Neural cell (in vitro differentiated cells): ENCODE results near the gene TFB2M. TPM values are rescaled to one million over a fixed set of nuclear protein-coding genes. Genes with fewer than 3 reads are reported as not detected.
"Not testable (repeated sequence)": the region's sequence is repeated elsewhere in the genome, so short reads cannot be mapped to it uniquely, and the experiment has no call there.

ENCODE experiments used
- H2AFZ ChIP-seq: fragments of 200-600, 300-800 bp; sonication (generic), shearing (Covaris generic); 2 replicates; pipeline ENCODE4 v1.6.0; 2014; ENCODE audit warnings: low read depth, mild to moderate bottlenecking, antibody characterized with exemption, low read length, moderate library complexity
- H3F3A ChIP-seq: fragments of 200-600 bp; shearing (Covaris generic); 2 replicates; pipeline ENCODE4 v1.6.1; 2016; ENCODE audit warnings: mild to moderate bottlenecking, moderate library complexity, mixed read lengths, antibody characterized with exemption, low read length; ENCODE audit not compliant: insufficient read depth, poor library complexity, severe bottlenecking
- H3K27ac ChIP-seq: fragments of 200-600, 300-800 bp; sonication (generic), shearing (Covaris generic); 2 replicates; pipeline ENCODE4 v1.5.1; 2014; ENCODE audit warnings: mild to moderate bottlenecking, low read length, moderate library complexity
- H3K27me3 ChIP-seq: fragments of 300-800, 200-600 bp; sonication (generic), shearing (Covaris generic); 2 replicates; pipeline ENCODE4 v1.6.0; 2014; ENCODE audit warnings: mild to moderate bottlenecking, low read depth, low read length, moderate library complexity; ENCODE audit not compliant: insufficient read depth
- H3K36me3 ChIP-seq: fragments of 300-800, 200-600 bp; sonication (generic), shearing (Covaris generic); 2 replicates; pipeline ENCODE4 v1.5.1; 2014; ENCODE audit warnings: mild to moderate bottlenecking, antibody characterized with exemption, low read length, moderate library complexity; ENCODE audit not compliant: insufficient read depth
- H3K4me2 ChIP-seq: fragments of 300-800, 200-600 bp; sonication (generic), shearing (Covaris generic); 2 replicates; pipeline ENCODE4 v1.6.0; 2014; ENCODE audit warnings: mild to moderate bottlenecking, low read length
- H3K4me3 ChIP-seq: fragments of 300-800, 200-600 bp; sonication (generic), shearing (Covaris generic); 2 replicates; pipeline ENCODE4 v1.5.1; 2014; ENCODE audit warnings: mild to moderate bottlenecking, low read length, moderate library complexity
- H3K79me2 ChIP-seq: fragments of 200-600 bp; shearing (Covaris generic); replicated peaks from 2 replicates; pipeline ENCODE4 v1.6.0; 2014; ENCODE audit warnings: mild to moderate bottlenecking, low read length, moderate library complexity; ENCODE audit not compliant: insufficient read depth
- H3K9ac ChIP-seq: fragments of 300-800, 200-600 bp; sonication (generic), shearing (Covaris generic); 2 replicates; pipeline ENCODE4 v1.6.1; 2016; ENCODE audit warnings: mild to moderate bottlenecking, low read length, mixed read lengths
- H3K9me2 ChIP-seq: fragments of 200-600 bp; shearing (Covaris generic); 2 replicates; pipeline ENCODE4 v1.6.1; 2016; ENCODE audit warnings: mild to moderate bottlenecking, low read length, mixed read lengths; ENCODE audit not compliant: insufficient read depth
- H3K9me3 ChIP-seq: fragments of 200-600, 300-800 bp; sonication (generic), shearing (Covaris generic); 2 replicates; pipeline ENCODE4 v1.6.1; 2016; ENCODE audit warnings: mild to moderate bottlenecking, mixed run types, low read length, moderate library complexity, mixed read lengths
- H4K20me1 ChIP-seq: fragments of 200-600 bp; shearing (Covaris generic); 2 replicates; pipeline ENCODE4 v1.6.1; 2016; ENCODE audit warnings: mild to moderate bottlenecking, mixed run types; ENCODE audit not compliant: insufficient read depth
- CTCF ChIP-seq: fragments of 450-650 bp; IDR thresholded peaks from 2 replicates; pipeline ENCODE4 v1.5.1; 2014; ENCODE audit warnings: antibody characterized with exemption, mild to moderate bottlenecking, moderate library complexity; ENCODE audit not compliant: poor library complexity, severe bottlenecking
- EP300 ChIP-seq: fragments of 450-650 bp; conservative IDR thresholded peaks from 2 replicates; pipeline ENCODE4 v1.6.1; 2014; ENCODE audit warnings: antibody characterized with exemption, mild to moderate bottlenecking, moderate library complexity; ENCODE audit not compliant: poor library complexity, severe bottlenecking
- EZH2 ChIP-seq: fragments of 200-600, 300-800 bp; shearing (Covaris generic), sonication (generic); IDR thresholded peaks from 2 replicates; pipeline ENCODE4 v1.6.1; 2014; ENCODE audit warnings: antibody characterized with exemption, low read length, borderline replicate concordance, mild to moderate bottlenecking; ENCODE audit not compliant: insufficient read depth, poor library complexity, severe bottlenecking
- MXI1 ChIP-seq: fragments of 450-650 bp; conservative IDR thresholded peaks from 2 replicates; pipeline ENCODE4 v1.6.1; 2014; ENCODE audit warnings: antibody characterized with exemption, mild to moderate bottlenecking; ENCODE audit not compliant: poor library complexity, severe bottlenecking
- POLR2AphosphoS5 ChIP-seq: IDR thresholded peaks from 2 replicates; pipeline ENCODE4 v1.6.1; 2012
- RAD21 ChIP-seq: fragments of 450-650 bp; conservative IDR thresholded peaks from 2 replicates; pipeline ENCODE4 v1.6.1; 2014; ENCODE audit warnings: antibody characterized with exemption, mild to moderate bottlenecking, moderate library complexity
- REST ChIP-seq: IDR thresholded peaks from 2 replicates; pipeline ENCODE4 v1.6.1; 2012; ENCODE audit warnings: borderline replicate concordance
- SMC3 ChIP-seq: fragments of 450-650 bp; conservative IDR thresholded peaks from 2 replicates; pipeline ENCODE4 v1.6.1; 2014; ENCODE audit warnings: antibody characterized with exemption, mild to moderate bottlenecking, moderate library complexity; ENCODE audit not compliant: poor library complexity
- TAF1 ChIP-seq: IDR thresholded peaks from 2 replicates; pipeline ENCODE4 v1.6.1; 2012; ENCODE audit warnings: low read depth
- polyA plus RNA-seq: library from polyadenylated mRNA; depleted of rRNA; stranded (reverse); fragments of >200 nt; gene quantifications from 2 replicates; pipeline ENCODE4 v1.2.3, GENCODE V29; 2014

The TFB2M gene
- polyA plus RNA-seq, 1 donor from 2014 or later: 19.2 TPM

- no peaks in the 10 kb centered on the region for H4K20me1 ChIP-seq
- no peaks in the 10 kb centered on the region for H3K27me3 ChIP-seq
- H3K79me2 ChIP-seq: peaks cover 39% of the 10 kb centered on the region
- peak overlapping the region; percentile 70 for H3K4me2 ChIP-seq
- peak overlapping the region; percentile 90 for H3K27ac ChIP-seq
- no peak for TF ChIP-seq TAF1
- H3F3A ChIP-seq: no peaks in the 10 kb centered on the region
- peak overlapping the region; percentile 92 for H3K4me3 ChIP-seq
- H3K9me2 ChIP-seq: no peaks in the 10 kb centered on the region
- H3K9ac ChIP-seq: peak overlapping the region; percentile 87
- no peaks in the 10 kb centered on the region for H3K9me3 ChIP-seq
- H3K36me3 ChIP-seq: no peaks in the 10 kb centered on the region
- no peak overlapping the region for H2AFZ ChIP-seq
Measured at GRCh38 chr1:246564839-246565750, 966 bp downstream of the TFB2M start.

- H3K9ac ChIP-seq, H3K9me3 ChIP-seq, H3K4me2 ChIP-seq, H3K9me2 ChIP-seq, H3K36me3 ChIP-seq, H4K20me1 ChIP-seq, H3K27me3 ChIP-seq, H3K27ac ChIP-seq, H3K4me3 ChIP-seq, H3F3A ChIP-seq, H2AFZ ChIP-seq: not testable (repeated sequence)
- peaks cover 17% of the 10 kb centered on the region for H3K79me2 ChIP-seq
Measured at GRCh38 chr1:246560833-246561232, 5.2 kb downstream of the TFB2M start.

GRCh38 chr1:246559310-246559709, 6.8 kb downstream of the TFB2M start:
- no peak overlapping the region for H3K4me3 ChIP-seq
- H2AFZ ChIP-seq: no peak overlapping the region
- H3K27ac ChIP-seq: no peak overlapping the region
- H3K79me2 ChIP-seq: peaks cover 8% of the 10 kb centered on the region
- no peaks in the 10 kb centered on the region for H3K27me3 ChIP-seq
- no peak overlapping the region for H3K9ac ChIP-seq
- no peaks in the 10 kb centered on the region for H3F3A ChIP-seq
- no peaks in the 10 kb centered on the region for H3K9me2 ChIP-seq
- no peaks in the 10 kb centered on the region for H3K9me3 ChIP-seq
- TF ChIP-seq RAD21: no peak
- TF ChIP-seq POLR2AphosphoS5: no peak
- TF ChIP-seq TAF1: no peak
- TF ChIP-seq EP300: no peak
- no peak for TF ChIP-seq REST
- no peak for TF ChIP-seq CTCF
- no peak for TF ChIP-seq EZH2
- no peak for TF ChIP-seq SMC3
- no peak for TF ChIP-seq MXI1
- H3K36me3 ChIP-seq: no peaks in the 10 kb centered on the region
- H4K20me1 ChIP-seq: no peaks in the 10 kb centered on the region
- no peak overlapping the region for H3K4me2 ChIP-seq
